GM15510 (cell line): ENCODE data around the gene MXD3.

Experiments used
- POLR2A ChIP-seq: IDR thresholded peaks from 3 replicates; pipeline ENCODE4 v1.6.1; 2011; ENCODE audit warnings: borderline replicate concordance; ENCODE audit not compliant: insufficient read length; ENCODE audit errors: extremely low read depth

The MXD3 gene

DNA sequence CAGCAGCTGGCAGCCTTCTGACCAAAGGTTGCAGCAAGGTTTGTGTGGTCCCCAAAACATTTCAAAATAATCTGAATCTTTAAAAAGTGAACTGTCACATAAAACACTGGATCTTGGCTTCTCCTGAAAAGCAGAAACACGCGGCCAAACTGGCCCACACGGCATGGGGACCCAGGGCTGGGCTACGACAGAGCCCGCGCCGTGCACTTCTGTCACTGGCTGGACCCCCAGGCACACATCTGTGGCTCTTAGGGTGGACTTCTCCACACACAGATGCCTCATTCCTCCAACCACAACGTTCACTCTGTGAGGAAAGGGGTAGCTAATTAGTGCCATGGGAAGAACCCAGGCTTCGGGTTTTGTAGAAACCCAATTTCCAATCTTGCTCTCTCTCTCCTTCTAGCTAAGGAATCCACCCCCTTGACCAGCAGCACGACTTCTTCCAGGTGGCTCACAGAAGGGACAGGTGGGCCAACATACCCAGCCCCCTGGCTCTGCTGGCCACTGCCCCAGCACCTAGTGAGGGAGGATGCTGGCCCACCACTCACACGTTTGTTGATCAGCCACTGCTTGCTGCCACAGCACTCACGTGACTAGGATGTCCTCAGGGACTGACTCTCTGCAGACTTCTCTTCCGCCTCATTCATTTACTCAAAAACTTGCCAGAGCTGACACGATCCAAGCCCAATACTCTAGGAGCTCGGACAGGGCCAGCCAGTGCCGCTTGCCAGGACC is 21.9 kb upstream of the MXD3 start:
- no peak for TF ChIP-seq POLR2A

- TF ChIP-seq POLR2A, result no peak
These were observed 21.2 kb upstream of the MXD3 start for GRCh38 chr5:177332896-177333260.

- no peak for TF ChIP-seq POLR2A
These were observed 20.6 kb upstream of the MXD3 start for GRCh38 chr5:177332031-177332895.

DNA sequence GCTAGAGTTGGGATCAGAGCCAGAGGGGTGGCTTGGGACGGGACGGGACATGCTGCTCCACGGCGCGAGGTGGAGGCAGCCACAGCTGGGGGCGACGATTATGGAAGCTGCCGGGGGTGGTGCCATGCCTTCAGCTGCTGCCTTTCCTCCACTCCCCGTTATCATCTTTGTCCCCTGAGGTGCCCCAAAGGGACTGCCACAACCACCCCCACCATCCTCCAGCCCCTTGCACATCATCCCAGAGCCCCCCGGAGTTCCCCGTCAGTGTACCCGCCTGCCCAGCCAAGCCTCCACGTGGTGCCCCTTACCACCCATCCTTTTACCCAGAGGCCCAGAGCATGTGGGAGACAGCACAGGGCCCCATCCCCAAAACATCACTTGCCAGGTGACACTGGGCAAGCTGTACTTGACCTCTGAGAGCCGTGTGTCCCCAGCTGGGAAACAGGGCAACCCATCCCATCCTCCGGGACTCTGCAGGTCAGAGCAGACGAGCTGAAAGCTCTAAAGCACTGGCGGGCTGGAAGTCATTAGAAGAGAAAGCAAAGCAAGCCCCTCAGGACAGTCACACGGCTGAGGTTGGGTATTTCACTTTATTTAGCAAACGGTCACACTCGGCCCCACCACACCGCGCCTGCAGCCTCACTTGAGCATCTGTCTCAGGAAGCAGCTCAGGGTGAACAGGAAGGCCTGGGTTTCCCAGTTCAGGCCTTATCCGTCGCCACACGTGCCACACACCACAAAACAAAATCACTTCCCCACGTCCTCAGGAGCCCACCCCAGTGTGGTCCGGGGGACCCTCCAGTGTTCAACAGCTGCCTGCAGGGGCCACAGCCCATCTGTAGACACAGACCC is 19.5 kb upstream of the MXD3 start:
- no peak for TF ChIP-seq POLR2A

DNA sequence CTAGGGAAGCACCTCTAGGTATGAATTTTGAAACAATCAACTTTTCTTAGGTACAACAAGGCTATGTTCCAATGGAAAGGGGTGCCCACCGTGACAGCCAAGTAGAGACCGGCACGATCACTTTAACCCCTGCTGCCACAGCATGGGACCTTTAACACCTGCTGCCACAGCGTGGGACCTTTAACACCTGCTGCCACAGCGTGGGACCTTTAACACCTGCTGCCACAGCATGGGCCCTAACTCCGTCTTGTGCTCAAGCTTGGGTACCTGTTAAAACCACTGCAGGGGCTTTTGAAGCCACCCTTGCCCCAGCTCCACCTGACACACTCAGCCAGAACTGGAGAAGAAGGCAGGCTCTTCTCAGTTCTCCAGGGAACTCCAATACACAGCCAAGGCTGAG is 18.2 kb upstream of the MXD3 start:
- TF ChIP-seq POLR2A, result no peak

- TF ChIP-seq POLR2A, result no peak
These were observed 17.0 kb upstream of the MXD3 start for GRCh38 chr5:177328545-177329231.

GRCh38 chr5:177327539-177328522 is 16.1 kb upstream of the MXD3 start:
- TF ChIP-seq POLR2A, result no peak

DNA sequence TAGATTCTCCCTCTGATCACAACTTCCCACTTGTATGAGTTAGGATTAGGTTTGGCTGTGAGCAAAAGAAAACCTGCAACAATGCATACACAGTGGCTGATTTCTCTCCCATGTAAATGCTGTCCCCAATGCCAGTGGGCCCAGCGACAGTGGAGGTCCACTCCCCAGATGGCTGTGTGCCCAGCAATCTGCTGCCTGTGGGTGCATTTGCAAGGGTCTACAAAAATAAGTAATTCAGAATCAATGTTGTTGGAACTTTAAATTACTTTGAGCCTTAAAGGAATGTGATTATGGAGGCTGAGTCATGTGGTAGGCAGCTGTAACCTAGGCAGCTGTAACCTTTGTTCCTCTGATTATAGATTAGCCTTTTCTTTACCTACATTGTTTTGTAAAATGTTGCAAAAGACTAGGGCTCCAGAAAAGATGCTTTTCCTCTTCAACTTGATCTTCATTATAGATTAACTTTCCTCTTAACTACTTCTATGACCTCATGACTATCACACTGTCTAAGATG is 14.2 kb upstream of the MXD3 start:
- TF ChIP-seq POLR2A, result no peak

GRCh38 chr5:177320879-177321278 is 9.2 kb upstream of the MXD3 start:
- no peak for TF ChIP-seq POLR2A

DNA sequence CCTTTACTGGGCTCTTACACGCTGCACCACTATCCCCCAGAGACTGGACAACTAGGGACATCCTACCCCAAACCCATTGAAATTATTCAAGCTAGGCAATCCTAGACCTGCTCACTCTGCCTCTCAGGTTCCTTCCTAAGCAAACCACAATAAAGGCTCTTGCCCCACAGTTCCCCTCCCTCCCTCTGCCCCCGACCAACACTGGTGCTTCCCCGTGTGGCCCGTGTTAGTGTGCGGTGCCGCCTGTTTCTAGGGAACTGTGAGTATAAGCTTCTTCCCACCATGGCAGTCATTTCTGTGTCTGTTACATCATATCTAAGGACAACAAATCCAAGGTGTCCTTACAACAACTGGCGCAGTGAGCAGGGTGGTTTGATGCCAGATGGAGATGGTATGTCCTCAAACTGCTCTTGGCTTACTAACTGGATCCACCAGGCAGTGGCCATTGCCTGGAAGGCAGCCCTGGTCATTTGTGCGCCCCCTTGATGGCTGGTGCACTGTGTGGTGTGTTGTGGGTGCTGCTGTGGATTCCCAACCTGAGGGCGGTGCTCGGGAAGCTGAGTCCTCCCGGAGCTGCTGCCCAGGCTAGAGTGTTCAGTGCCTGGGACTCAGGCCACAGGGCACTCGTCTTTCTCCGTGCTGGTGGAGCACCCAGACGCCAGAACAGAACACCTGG is 8.4 kb upstream of the MXD3 start:
- TF ChIP-seq POLR2A, result no peak

GRCh38 chr5:177317959-177318377 is 6.3 kb upstream of the MXD3 start:
- TF ChIP-seq POLR2A, result no peak

GRCh38 chr5:177316005-177316404 is 4.3 kb upstream of the MXD3 start:
- no peak for TF ChIP-seq POLR2A

GRCh38 chr5:177315411-177315810 is 3.7 kb upstream of the MXD3 start:
- TF ChIP-seq POLR2A, result no peak
